ENCODE measurements around the gene ZFPM1. TPM values are rescaled to one million over a fixed set of nuclear protein-coding genes. Genes with fewer than 3 reads are reported as not detected.

The ZFPM1 gene
- total RNA-seq, 3 donors from 2014 or later (not counting 1 experiment from before 2014, with no cell fraction given) = 56.3 to 71.0 (median 64.6) TPM

DNA sequence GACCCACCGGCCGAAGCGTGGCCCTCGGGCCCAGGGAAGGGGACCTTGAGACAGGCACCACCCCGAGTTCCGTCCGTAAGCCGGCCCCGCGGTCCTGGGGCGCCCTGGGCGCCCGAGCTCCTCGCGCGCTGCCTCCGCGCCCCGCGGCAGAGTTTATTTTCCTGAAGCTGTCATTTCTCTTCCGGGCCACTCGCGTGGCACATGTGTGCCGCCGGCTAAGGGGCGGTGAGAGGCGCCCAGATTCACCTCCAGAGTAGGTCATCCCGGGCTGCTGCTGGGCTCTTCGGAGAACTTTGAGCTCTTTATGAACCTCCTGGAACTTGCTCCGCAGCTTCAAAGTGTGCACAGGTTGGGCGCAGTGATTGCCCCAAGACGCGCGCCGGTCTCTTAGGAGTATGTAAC, 117.6 kb downstream of the ZFPM1 start:
- Mint-ChIP-seq H3K27me3 (ENCODE audit: low read depth in 2 of 2) (no peaks in the 10 kb centered on the region), H3K4me3 (peak overlapping the region; percentile 85), H3K36me3 (no peaks in the 10 kb centered on the region), H3K27ac (peak overlapping the region; percentile 84 to 87), H3K4me1 (peaks cover 25 to 36% of the 10 kb centered on the region in 2 donors), H3K9me3 (no peaks in the 10 kb centered on the region)
- intact Hi-C loops (cut with micrococcal nuclease) = loop anchor here (1.0 to 10.0 kb wide), 3 partner anchors 64 to 802 kb away; partner anchors contain the start of genes CTU2, IL17C and RNF166
- Histone ChIP-seq H3K4me1 (ENCODE audit: control insufficient read depth, insufficient read depth, low read length) (peaks cover 18% of the 10 kb centered on the region), H3K4me3 (ENCODE audit: low read length) (peak overlapping the region; percentile 70), H3K27me3 (ENCODE audit: control insufficient read depth, insufficient read depth, low read length) (no peaks in the 10 kb centered on the region), H3K27ac (ENCODE audit: low read length) (peak overlapping the region; percentile 41), H3K9me3 (ENCODE audit: control insufficient read depth, insufficient read depth, low read length) (no peaks in the 10 kb centered on the region), H3K36me3 (ENCODE audit: control insufficient read depth, insufficient read depth, low read length) (peaks cover 3% of the 10 kb centered on the region)
- DNase-seq (peak in 1 of 2 donors; percentile 69), ATAC-seq (peak; percentile 41 to 52 (median 46))
- TF ChIP-seq, protein P1, sequence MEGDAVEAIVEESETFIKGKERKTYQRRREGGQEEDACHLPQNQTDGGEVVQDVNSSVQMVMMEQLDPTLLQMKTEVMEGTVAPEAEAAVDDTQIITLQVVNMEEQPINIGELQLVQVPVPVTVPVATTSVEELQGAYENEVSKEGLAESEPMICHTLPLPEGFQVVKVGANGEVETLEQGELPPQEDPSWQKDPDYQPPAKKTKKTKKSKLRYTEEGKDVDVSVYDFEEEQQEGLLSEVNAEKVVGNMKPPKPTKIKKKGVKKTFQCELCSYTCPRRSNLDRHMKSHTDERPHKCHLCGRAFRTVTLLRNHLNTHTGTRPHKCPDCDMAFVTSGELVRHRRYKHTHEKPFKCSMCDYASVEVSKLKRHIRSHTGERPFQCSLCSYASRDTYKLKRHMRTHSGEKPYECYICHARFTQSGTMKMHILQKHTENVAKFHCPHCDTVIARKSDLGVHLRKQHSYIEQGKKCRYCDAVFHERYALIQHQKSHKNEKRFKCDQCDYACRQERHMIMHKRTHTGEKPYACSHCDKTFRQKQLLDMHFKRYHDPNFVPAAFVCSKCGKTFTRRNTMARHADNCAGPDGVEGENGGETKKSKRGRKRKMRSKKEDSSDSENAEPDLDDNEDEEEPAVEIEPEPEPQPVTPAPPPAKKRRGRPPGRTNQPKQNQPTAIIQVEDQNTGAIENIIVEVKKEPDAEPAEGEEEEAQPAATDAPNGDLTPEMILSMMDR (IDR thresholded peaks at IDR 0.05) = no peak
- WGBS (ENCODE audit: insufficient coverage) = under 1% methylated on average over 35 of the region's 35 CpGs

DNA sequence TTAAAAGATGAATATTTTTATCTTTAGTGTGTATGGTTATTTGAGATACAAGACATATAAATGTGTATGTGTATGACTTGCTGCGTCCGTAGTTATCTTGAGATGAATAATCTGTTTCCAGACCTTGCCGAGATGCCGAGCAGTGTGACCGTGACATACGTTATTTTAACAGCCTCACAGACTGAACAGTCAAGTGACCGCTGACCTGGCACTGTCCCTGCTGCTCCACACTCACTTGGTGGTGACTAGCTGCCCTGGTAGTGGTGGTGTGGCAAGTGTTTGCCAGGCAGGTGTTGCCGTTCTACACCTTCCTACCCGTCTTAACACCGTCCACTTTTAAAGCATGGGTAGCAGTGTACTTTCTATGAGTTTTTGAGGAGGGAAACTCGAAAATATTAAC, 122.2 kb downstream of the ZFPM1 start:
- no peak overlapping the region for H3K27ac Mint-ChIP-seq
- WGBS (ENCODE audit: insufficient coverage) = 97% methylated on average over 11 of the region's 11 CpGs
- Histone ChIP-seq H3K9me3 (ENCODE audit: control insufficient read depth, insufficient read depth, low read length) (no peaks in the 10 kb centered on the region), H3K27ac (ENCODE audit: low read length) (no peak overlapping the region), H3K27me3 (ENCODE audit: control insufficient read depth, insufficient read depth, low read length) (no peaks in the 10 kb centered on the region), H3K36me3 (ENCODE audit: control insufficient read depth, insufficient read depth, low read length) (peaks cover 39% of the 10 kb centered on the region), H3K4me1 (ENCODE audit: control insufficient read depth, insufficient read depth, low read length) (peaks cover 11% of the 10 kb centered on the region), H3K4me3 (ENCODE audit: low read length) (no peak overlapping the region)
- no peaks in the 10 kb centered on the region for H3K36me3 Mint-ChIP-seq
- ATAC-seq = no peak
- TF ChIP-seq, protein P1 (IDR thresholded peaks at IDR 0.05) = no peak
- peaks cover 31 to 57% of the 10 kb centered on the region in 2 donors for H3K4me1 Mint-ChIP-seq
- H3K9me3 Mint-ChIP-seq = no peaks in the 10 kb centered on the region
- intact Hi-C loops (cut with micrococcal nuclease) = loop anchor here (10.0 kb wide), 1 partner anchor 60 kb away; the partner anchor contains the start of gene IL17C
- H3K27me3 Mint-ChIP-seq (ENCODE audit: low read depth in 2 of 2) = no peaks in the 10 kb centered on the region
- H3K4me3 Mint-ChIP-seq = no peak overlapping the region
- no peak for DNase-seq

DNA sequence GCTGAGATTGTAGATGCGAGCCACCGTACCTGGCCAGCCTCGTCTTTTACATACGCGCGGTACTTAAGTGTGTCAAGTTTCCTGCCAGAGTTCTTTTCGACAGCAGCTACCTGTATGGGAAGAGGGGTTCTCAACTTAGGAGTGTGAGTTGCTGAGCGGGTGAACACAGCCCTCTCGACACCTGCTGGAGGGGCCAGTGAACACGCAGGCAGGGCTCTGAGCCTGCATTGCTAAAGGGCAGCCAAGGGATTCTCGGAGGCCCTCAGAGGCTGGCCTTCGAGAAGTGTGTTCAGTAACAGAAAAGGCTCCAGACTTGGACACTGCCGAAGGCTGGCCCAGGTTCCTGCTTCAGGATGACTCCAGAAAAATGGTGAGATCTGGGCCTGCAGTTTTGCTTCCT, 123.2 kb downstream of the ZFPM1 start:
- intact Hi-C loops (cut with micrococcal nuclease) = loop anchor here (10.0 kb wide), 1 partner anchor 58 kb away; the partner anchor contains the start of gene IL17C
- H3K36me3 ChIP-seq (ENCODE audit: control insufficient read depth, insufficient read depth, low read length) = peaks cover 48% of the 10 kb centered on the region
- no peaks in the 10 kb centered on the region for H3K9me3 Mint-ChIP-seq
- DNase-seq (no peak), ATAC-seq (no peak)
- H3K27me3 ChIP-seq (ENCODE audit: control insufficient read depth, insufficient read depth, low read length) = no peaks in the 10 kb centered on the region
- no peaks in the 10 kb centered on the region for H3K36me3 Mint-ChIP-seq
- H3K27ac Mint-ChIP-seq = no peak overlapping the region
- no peak overlapping the region for H3K4me3 ChIP-seq (ENCODE audit: low read length)
- no peaks in the 10 kb centered on the region for H3K9me3 ChIP-seq (ENCODE audit: control insufficient read depth, insufficient read depth, low read length)
- peaks cover 24 to 58% of the 10 kb centered on the region in 2 donors for H3K4me1 Mint-ChIP-seq
- peaks cover 4% of the 10 kb centered on the region for H3K4me1 ChIP-seq (ENCODE audit: control insufficient read depth, insufficient read depth, low read length)
- H3K27me3 Mint-ChIP-seq (ENCODE audit: low read depth in 2 of 2) = no peaks in the 10 kb centered on the region
- TF ChIP-seq, protein P1 (IDR thresholded peaks at IDR 0.05) = no peak
- WGBS (ENCODE audit: insufficient coverage) = 98% methylated on average over 13 of the region's 13 CpGs
- H3K4me3 Mint-ChIP-seq = no peak overlapping the region
- no peak overlapping the region for H3K27ac ChIP-seq (ENCODE audit: low read length)

DNA sequence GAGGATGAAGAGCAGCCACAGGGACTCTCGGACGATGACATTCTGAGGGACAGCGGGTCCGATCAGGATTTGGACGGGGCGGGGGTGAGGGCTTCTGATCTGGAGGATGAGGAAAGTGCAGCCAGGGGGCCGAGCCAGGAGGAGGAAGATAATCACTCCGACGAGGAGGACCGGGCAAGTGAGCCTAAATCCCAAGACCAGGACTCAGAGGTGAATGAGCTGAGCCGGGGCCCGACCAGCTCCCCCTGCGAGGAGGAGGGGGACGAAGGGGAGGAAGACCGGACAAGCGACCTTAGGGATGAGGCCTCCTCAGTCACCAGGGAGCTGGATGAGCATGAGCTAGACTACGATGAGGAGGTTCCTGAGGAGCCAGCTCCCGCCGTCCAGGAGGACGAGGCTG, 124.1 kb downstream of the ZFPM1 start:
- TF ChIP-seq, protein P1 (IDR thresholded peaks at IDR 0.05) = no peak
- DNase-seq = no peak
- H3K9me3 Mint-ChIP-seq = no peaks in the 10 kb centered on the region
- Histone ChIP-seq H3K4me3 (ENCODE audit: low read length) (no peak overlapping the region), H3K36me3 (ENCODE audit: control insufficient read depth, insufficient read depth, low read length) (peaks cover 53% of the 10 kb centered on the region), H3K27ac (ENCODE audit: low read length) (no peak overlapping the region), H3K4me1 (ENCODE audit: control insufficient read depth, insufficient read depth, low read length) (no peaks in the 10 kb centered on the region), H3K9me3 (ENCODE audit: control insufficient read depth, insufficient read depth, low read length) (no peaks in the 10 kb centered on the region), H3K27me3 (ENCODE audit: control insufficient read depth, insufficient read depth, low read length) (no peaks in the 10 kb centered on the region)
- WGBS (ENCODE audit: insufficient coverage) = 96% methylated on average over 20 of the region's 20 CpGs
- H3K4me1 Mint-ChIP-seq = peaks cover 21 to 54% of the 10 kb centered on the region in 2 donors
- H3K36me3 Mint-ChIP-seq = no peaks in the 10 kb centered on the region
- no peak overlapping the region for H3K4me3 Mint-ChIP-seq
- H3K27ac Mint-ChIP-seq = peak overlapping the region in 1 of 2 donors; percentile 72
- intact Hi-C loops (cut with micrococcal nuclease) = loop anchor here (10.0 kb wide), 1 partner anchor 58 kb away; the partner anchor contains the start of gene IL17C
- ATAC-seq = no peak
- H3K27me3 Mint-ChIP-seq (ENCODE audit: low read depth in 2 of 2) = no peaks in the 10 kb centered on the region

Data from natural killer cell (primary cell).